ENCODE measurements around the gene LARGE1.
"Not testable (repeated sequence)": the region's sequence is repeated elsewhere in the genome, so short reads cannot be mapped to it uniquely, and the experiment has no call there.

The LARGE1 gene

DNA sequence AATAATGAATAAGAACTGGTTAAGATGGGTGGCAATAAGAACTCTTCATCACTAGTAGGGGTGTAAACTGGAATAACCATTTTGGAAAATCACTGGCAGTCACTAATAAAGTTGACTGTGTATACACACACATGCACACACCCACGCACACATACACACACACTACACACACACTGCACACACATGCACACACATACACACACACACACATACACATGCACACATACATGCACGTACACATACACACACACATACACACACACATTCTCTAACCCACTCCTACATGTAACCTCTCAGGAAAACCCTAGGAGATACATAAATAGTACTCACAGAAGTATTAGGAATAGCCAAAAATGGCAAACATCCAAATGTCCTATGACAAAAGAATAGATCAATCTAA is 455.6 kb downstream of the LARGE1 start:
- no peak for DNase-seq

DNA sequence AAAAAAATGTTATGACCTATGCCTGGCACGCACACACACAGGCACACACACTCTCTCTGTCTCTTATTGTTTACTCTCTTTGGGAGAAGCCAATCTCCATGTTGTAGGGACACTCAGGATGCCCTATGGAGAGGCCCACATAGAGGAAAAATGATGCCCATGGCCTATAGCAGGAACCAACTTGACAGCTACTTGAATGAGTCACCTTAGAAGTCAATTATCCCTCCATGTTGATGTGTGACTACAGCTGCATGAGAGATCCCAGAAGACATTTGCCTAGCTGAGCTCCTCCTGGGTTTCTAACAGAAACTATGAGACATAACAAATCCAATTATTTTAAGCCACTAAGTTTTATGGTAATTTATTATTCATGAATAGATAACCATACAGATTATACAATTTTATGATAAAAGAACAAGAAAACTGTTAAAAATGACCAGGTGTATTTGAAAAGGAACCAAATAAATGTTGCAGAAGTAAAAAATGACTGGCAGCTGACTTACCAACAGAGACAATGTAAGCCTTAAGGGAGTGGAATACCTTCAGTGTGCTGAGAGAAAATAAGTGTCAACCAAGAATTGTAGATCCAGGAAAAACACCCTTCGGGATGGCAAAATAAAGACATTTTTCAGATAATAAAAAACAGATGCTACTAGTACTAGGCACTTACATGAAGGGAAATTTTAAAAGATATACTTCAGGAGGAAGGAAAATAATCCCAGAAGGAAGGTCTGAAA is 458.4 kb downstream of the LARGE1 start:
- DNase-seq, result no peak

DNA sequence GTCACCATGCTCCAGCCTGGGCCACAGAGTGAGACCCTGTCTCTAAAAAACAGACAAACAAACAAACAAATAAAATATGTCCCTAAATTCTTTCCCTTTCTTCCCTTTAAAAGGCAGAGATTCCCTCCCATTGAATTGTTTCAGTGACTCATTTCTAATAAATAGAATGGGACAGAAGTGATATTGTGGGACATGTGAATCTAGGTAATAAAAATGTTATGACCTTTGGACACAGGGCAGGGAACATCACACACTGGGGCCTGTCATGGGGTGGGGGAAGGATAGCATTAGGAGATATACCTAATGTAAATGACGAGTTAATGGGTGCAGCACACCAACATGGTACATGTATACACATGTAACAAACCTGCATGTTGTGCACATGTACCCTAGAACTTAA is 459.0 kb downstream of the LARGE1 start:
- DNase-seq, result not testable (repeated sequence)

DNA sequence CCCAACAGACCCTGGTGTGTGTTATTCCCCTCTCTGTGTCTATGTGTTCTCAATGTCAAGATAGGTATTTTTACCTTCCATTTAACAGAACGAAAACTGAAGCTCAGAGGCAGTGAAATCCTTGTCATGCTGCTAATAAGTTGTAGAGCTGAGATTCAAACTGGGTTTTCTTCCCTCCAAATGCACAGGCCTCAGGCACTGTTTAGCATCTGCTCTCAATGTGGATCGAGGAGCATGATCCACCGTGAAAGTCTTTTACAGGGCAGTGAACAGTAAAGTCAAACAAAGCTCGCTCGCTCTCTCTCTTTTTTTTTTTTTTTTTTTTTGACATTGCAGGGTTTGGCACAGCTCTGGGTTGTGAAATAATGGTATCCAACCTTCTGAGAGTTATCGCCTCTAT is 461.1 kb downstream of the LARGE1 start:
- DNase-seq, result no peak

DNA sequence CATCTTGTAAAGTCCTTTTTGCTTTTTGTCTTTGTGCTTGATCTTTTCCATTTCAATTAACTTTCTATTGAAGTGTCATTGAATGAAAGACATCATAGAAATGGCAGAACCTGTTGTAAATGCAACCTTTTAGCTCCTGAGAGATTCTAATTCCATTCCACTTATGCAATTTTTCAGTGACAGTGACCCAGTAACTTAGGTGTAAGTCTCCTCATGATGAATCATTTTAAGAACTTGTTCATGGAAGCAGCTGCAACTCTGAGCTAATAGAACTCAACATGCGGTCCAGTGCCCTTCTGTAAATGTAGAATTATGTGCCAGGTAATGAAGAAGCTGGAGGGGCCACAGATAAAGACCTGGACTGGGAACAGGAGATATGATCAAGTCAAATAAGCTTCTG is 463.8 kb downstream of the LARGE1 start:
- DNase-seq, result no peak

DNA sequence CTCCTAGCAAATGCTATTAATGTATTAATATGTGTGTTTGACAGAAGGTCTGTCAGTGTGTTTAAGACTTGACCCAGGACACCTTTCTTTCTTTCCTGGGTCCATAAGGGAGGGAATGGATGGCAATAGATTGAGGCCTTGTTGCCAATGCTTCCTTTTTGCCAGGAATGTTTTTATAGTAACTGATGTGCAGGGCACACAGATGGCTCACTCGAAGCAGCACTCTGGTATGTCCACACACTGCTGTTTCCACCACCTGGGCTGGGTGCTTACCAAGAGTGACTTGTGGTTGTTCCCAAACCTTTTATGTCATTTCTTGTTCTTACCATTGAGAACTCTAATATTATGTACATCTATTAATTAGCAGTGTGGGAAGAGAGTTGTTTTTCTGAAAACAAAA is 465.2 kb downstream of the LARGE1 start:
- DNase-seq, result no peak

DNA sequence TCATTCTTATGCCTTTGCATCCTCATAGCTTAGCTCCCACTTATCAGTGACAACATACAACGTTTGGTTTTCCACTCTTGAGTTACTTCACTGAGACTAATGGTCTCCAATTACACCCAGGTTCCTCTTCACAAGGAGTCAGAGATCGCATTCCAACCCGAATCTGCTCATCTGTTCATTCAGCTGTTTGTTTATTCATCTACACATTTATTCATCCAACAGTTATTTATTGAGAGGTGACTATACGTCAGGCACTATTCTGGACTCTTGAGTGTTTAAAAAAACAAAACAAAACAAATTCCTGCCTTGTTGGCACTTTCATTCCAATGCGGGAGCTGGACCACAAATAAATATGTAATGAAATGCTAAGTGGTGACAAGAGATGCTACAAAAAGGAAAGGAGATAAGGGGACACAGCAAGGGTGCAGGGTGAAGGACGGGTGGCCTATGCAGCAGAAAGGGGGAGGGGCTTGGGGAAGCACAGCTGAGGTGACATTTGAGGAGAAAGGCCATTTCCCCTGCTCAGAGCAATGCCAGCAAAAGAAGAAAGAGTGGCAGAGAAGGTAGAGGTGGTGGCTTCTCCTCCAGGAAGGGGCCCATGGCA is 468.3 kb downstream of the LARGE1 start:
- DNase-seq, result no peak

DNA sequence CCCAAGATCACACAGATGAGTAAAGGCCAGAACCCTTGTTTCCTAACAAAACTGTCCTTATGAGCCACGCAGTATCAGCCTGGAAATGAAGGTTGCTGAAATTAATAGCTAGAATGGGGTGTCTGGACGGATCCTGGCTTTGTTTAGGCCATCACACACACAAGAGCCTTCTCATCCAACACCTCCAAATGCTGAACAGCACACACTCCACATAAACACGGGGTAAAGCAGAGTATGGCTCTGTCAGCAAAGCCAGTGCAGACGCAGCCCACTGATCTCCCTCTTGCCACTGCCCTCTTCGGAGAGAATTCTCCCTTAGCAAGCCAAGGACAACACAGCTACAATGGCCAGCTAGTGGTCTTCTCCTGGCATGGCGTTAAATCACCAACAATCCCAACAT is 469.5 kb downstream of the LARGE1 start:
- DNase-seq, result no peak

DNA sequence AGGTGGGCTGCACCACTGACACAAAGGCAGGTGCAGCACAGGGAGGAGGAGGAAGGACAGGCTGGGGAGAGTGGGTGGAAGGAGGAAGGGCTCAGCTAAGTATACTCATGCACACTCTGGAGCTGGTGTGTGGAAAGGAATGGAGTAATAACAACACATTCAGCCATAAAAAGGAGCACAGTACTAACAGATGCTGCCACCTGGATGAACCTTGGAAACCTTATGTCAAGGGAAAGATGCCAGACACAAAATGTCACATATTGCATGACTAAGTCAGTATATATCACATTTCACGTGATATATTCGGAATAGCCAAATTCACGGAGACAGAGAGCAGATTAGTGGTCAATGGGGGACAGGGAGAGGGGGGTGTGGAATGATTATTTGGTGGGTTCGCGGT is 472.5 kb downstream of the LARGE1 start:
- no peak for DNase-seq

DNA sequence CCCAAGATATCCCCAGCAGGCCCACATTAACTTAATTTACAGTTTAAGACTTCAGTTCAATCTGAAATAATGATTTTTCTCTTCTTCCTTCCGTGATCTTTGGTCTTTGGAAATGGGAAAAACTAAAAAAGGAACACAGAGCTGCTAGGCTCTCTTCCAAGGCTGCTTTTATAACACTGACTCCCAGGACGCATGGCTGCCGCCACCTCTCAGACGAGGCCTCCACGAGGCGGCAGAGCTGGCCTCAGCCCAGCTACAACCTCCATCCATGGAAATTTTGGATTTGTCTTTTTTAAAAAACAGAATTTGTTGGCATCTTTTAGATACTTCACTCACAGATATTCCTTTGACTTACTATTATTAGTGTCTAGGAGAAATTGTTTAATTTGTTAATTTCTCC is 476.6 kb downstream of the LARGE1 start:
- no peak for DNase-seq

DNA sequence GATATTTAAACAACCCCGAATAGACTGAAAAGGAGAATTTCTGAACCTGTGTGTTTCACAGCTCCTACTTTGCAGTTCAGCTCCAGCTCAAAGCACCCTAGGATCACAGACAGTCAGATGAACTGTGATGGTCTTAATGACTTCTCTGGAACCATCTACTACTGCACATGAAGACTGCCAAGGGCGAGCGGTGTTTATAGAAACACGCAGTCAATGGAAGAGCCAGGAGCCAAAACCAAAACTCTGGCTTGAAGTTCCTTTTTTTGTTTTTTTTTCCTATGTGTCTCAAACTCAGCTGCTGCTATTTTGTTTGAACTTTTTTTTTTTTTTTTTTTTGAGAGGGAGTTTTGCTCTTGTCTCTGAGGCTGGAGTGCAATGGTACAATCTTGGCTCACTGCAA is 479.5 kb downstream of the LARGE1 start:
- DNase-seq, result no peak

DNA sequence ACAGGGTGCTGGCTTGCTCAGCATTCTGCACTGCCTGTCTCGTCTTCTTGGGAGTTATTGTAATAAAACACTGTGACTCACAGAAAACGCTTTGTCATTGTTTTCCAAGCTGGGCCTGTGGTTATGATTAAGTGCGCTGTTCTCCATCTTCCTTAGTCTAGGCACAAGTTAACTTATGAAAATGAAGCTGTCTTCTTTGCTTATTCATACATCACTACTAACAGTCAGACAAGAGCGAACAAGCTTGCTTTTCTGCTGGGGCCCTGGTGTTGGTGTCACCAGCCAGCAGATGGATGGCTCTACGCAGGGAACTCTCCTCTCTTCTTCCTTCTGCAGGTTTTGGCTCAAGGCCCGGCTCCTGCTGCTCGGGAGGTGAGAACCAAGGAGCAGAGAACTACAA is 482.0 kb downstream of the LARGE1 start:
- DNase-seq, result peak; percentile 1

DNA sequence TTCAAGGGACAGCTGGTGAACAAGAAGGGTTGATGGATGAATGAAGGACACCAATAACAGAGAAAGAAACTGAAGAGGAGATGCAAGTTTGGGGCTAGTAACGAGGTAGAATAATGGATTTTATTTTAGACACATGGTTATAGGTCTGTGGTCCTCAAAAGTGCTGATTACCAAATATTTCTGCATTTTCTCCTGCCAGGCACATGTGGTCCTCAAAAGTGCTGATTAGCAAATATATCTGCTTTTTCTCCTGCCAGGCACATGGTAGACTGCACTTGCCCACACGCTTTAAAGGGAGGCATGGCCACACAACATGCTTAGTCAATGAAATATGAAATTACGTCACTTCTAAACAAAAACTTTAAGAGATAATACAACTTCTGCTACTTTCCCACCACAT is 489.0 kb downstream of the LARGE1 start:
- DNase-seq, result no peak

DNA sequence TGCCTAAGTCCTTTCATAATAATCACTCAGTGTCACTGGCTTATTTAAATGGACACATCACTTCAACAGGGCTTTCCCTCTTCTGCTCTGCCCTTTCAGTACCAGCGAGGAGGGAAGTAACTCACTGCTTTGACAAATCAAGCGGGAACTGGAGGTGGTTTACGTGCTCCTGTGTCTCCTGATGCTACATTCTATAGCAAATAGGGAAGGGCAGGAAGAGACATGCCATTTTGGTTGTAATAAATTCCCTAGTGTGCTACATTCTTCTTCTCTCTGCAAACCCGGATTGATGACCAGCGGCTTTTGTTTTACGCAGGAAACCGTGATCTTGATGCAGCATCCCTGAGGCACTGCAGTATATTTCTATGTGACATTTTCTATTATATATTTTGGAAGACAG is 491.0 kb downstream of the LARGE1 start:
- no peak for DNase-seq

DNA sequence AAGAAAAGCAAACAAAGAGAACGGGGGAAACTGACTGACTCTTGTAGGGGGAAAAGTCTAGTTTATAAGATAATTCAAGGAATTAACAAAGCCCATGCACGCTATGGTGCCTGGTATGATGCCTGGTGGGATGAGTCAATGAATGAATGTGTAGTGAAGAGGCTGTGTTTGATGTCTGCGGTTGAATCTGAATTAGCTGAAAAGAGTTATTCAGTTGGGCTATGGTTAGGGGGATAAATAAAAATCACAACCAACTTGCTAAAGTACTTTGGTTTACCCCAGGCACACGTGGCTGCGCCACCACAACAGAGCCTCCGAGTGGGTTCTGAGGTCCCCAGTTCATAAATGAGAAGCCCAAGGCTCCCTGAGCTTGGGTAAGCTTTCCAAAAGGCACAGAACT is 492.8 kb downstream of the LARGE1 start:
- DNase-seq, result no peak

DNA sequence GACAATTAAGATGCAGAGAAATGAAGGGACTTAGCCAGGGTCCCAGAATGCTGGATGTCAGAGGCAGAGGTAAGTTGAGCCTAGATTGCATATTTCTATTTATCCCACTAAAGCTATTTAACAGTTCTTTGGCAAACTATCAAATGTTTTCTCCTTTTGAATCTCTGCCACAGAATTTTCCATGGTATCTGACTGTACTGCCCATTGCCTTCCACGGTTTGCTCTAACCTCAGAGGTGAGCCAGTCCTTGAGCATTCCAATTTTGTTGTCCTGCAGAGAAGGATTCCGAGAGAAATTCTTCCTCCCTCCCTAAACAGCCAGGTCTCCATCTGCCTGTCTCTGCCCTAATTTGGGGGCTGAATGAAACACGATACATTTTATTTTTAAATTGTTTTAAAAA is 493.8 kb downstream of the LARGE1 start:
- no peak for DNase-seq

DNA sequence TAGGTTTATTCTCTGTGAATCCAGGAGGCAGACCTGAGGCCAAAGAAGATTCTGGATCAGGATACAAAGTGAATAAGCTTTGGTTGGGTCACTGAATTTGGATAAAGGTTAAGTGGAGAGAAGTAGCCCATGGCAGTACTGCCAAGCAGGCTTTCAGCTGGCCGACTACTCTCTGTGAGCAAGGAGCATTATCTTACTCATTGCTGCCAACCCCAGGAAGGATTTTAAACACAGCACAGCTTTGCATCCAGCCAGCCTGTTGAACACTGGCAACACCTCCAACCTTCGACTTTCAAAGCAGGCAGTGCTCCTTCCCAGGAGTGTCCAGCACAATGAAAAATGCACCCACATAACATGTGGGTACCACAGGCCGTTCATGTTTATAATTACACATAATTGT is 498.4 kb downstream of the LARGE1 start:
- DNase-seq, result no peak

DNA sequence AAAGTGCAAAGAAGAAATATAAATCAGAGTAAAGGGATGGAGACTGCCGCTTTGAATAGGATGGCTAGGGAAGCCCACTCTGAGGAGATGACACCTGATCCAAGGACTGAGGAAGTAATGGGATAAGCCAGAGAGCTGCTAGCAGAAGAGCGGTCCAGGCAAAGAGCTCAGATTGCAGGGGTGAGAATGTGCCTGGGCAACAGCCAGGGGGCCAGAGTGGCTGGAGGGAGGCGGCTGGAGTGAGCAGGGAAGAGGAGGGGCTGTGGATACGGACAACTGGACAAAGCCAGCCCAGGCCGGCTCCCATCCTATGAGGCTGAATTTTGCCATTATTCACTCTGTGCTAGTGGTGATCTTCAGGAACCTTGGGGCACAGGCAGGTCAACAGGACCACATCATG is 501.8 kb downstream of the LARGE1 start:
- DNase-seq, result no peak

DNA sequence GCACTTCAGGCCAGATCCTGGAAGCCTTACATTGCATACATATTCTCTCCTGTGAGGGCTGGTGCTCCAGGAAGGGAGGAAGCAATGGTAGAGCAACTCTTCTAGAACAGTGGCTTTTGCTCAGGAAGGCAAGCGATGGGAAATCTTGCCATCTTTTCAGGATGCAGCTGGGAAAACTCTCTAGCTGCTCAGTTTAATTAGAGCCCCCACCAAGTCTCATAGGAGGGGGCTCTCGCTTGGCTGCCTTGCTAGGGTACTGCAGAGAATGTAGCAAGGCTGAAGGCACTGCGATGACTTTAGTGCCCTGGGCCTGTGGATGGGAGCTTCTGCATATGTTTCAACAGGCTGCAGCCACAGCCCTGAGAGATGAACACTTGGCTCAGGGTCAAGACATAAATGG is 504.9 kb downstream of the LARGE1 start:
- DNase-seq, result no peak

DNA sequence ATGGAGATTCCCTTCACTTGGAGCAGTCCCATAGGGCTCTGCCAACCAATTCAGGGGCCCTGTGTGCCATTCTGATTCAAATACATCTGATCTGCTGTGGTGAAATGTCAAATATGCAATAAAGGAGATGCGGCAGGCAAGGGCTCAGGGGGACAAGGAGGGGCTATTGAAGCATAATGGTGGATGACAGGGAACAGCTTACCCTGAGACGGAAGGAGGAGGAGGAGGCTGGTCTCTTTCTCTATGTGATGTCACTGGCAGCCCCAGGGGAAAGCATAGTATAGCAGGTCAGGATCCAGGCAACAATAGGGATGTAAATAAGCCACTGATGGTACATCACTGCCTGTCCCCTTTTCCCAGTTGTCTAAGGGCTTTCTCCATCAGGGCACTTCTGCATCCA is 511.2 kb downstream of the LARGE1 start:
- peak; percentile 29 for DNase-seq

DNA sequence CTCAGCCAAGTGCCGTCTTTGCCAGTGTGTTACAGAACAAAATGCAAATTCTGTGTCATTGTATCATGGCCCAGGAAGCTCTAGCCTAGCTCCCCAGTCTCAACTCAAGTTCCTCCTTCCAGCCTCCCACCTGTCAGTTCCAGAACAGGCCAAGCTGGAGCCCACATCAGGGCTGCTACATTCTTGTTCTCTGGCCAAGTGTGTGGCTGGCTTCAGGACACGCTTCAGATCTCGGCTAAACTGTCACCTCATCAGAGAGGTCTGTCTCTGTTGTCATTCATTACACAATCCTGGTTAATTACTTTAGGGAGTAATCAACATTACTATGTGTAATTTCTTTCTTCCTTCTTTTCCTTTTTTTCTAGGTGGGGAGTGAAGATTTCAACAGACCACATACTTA is 515.1 kb downstream of the LARGE1 start:
- DNase-seq, result no peak

DNA sequence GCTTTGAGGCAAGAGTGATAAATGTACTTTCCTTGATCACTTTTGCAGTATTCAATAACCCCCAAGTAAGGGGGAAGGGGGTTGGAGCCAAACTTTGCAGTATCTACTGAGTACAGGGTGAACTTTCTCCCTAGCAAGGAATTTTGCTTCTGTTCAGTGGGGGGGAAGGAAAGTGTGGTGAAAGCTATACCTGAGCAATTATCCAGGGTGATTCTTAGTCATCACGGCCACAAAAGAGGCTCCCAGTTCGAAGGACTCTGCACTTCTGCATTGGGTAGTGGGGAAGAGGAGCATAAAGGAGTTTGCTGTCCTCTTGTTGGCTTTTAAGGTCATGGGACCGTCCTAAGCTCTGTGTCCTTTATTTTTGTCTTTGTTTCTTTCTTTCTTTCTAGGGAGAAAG is 515.6 kb downstream of the LARGE1 start:
- no peak for DNase-seq

DNA sequence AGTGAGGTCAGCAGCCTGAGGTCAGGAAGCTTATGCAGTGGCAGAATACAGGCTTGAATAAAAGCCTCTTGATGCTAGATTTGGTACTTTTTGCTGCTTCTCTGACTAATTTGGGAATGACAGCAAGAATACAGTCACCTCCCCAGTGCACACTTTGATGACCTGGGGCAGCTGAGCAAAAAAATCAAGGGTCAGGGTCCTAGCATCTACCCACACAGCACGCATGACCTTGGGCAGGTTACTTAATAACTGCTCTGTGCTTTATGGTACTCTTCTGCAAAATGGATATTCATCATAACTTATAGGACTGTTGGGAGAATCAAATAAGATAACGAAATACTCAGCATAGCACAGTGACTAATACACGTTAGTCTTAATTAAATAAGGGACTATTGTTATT is 518.0 kb downstream of the LARGE1 start:
- no peak for DNase-seq

DNA sequence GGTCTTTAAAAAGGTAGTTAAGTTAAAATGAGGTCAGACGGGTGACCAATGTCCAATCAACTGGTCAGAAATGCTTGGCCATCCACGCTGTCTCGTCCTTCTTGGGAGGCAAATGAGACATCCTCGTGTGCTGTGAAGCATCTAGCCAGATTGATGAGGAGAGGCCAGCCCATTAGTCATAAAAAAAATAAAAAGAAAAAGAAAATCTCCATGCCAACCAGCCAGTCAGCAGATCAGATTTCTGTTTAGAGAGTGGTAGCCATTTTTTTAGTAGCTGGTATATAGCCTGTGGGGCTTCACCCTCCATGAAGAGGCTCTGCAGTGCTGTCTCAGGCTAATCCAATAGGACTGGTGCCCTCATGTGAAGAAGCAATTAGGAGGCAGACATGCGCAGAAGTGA is 519.0 kb downstream of the LARGE1 start:
- DNase-seq, result no peak

DNA sequence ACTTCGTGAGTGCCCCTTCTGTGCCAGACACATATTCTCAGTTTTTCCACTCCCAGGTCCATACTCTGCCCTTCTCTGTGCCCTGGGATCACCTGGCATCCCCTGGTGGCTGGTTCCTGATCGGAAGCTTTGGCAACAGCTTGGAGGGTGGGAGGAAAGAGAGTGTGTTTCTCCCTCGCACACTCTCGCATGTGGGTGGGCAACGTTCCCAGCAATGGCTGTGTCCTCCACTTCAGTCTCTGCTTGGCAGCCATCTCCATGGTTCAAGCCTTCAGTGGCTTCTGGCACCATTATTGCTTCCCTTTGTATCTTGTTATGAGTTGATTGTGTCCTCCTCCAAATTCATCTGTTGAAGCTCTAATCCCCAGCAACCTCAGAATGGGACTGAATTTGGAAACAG is 519.4 kb downstream of the LARGE1 start:
- no peak for DNase-seq
